ENCODE data around the gene GSTCD.

DNA sequence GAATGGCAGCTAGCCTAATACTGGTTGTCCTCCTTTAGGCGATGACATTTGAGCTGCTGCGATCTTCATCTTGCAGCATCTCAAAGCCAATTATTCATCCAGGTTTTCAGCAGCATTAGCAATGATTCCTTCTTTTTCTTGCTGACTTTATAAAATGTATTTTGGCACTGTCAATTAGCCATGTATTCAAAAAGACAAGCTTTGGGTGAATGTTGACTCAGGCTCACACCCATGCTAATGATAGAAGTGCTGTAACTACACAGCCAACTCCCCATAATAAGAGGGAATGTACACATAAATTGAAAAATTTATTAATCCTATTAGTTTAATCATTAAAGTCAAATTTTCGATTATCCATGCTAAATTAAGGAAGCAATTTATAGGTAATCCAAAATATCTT is 162.4 kb downstream of the GSTCD start:
- TF ChIP-seq, protein P1, sequence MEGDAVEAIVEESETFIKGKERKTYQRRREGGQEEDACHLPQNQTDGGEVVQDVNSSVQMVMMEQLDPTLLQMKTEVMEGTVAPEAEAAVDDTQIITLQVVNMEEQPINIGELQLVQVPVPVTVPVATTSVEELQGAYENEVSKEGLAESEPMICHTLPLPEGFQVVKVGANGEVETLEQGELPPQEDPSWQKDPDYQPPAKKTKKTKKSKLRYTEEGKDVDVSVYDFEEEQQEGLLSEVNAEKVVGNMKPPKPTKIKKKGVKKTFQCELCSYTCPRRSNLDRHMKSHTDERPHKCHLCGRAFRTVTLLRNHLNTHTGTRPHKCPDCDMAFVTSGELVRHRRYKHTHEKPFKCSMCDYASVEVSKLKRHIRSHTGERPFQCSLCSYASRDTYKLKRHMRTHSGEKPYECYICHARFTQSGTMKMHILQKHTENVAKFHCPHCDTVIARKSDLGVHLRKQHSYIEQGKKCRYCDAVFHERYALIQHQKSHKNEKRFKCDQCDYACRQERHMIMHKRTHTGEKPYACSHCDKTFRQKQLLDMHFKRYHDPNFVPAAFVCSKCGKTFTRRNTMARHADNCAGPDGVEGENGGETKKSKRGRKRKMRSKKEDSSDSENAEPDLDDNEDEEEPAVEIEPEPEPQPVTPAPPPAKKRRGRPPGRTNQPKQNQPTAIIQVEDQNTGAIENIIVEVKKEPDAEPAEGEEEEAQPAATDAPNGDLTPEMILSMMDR (tag by site-specific recombination; IDR thresholded peaks at IDR 0.05) = no peak
- TF ChIP-seq, protein P2, sequence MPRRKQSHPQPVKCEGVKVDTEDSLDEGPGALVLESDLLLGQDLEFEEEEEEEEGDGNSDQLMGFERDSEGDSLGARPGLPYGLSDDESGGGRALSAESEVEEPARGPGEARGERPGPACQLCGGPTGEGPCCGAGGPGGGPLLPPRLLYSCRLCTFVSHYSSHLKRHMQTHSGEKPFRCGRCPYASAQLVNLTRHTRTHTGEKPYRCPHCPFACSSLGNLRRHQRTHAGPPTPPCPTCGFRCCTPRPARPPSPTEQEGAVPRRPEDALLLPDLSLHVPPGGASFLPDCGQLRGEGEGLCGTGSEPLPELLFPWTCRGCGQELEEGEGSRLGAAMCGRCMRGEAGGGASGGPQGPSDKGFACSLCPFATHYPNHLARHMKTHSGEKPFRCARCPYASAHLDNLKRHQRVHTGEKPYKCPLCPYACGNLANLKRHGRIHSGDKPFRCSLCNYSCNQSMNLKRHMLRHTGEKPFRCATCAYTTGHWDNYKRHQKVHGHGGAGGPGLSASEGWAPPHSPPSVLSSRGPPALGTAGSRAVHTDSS (tag by site-specific recombination; IDR thresholded peaks at IDR 0.05) = no peak
- no peak for TF ChIP-seq EGR2 (tag by site-specific recombination; IDR thresholded peaks at IDR 0.05; ENCODE audit: low read depth)
